GM18508 (cell line): ENCODE results near the gene XKR7.

Experiments
- ATAC-seq: cut with Tn5 transposase; IDR thresholded peaks from one replicate; pipeline ENCODE4 v1.9.1; 2021; ENCODE audit warnings: moderate number of reproducible peaks; ENCODE audit not compliant: insufficient read depth, unreplicated experiment

XKR7 gene

DNA sequence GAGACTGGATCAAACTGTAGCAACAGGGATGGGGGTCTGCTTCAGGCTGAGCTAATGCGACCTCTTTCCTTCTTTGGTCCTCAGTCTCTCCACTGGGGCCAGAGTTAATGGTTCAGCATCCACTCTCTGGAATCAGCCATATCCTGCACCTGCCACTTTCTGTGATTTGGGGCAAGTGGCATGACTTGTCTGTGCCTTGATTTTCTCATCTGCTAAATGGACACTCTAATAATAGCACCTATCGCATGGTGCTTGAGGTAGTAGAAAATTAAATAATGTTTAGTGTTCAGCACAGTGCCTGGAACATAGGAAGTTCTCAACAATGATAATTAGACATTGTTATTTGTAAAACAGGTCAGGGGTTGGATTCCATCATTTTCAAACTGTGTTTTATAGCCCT lies 6.3 kb downstream of the XKR7 start:
- ATAC-seq = no peak

DNA sequence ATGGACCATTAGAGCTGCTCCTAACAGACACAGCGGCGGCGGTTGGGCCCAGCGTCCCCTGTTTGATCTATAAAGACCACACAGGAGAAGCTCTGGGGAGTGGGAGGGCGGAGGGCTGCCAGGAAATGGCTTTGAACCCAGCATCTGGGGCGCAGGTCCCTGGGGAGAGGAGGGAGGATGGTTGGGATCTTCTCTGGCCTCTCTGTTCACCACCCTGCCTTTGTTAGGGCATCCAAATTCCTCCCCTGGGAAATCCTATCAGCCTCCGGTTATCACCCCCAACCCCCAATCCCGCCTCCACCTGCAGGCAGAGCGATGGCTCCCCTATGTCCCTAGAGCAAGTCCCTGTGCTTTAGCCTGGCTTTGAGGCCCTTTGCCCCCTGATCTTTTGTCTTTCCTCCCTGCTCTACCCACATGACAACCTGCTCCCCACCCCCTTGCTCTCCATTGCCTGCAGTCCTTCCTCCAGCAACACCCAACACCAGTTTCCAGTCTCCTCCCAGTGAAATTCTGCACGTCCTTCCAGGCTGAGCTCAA lies 7.1 kb downstream of the XKR7 start:
- no peak for ATAC-seq

DNA sequence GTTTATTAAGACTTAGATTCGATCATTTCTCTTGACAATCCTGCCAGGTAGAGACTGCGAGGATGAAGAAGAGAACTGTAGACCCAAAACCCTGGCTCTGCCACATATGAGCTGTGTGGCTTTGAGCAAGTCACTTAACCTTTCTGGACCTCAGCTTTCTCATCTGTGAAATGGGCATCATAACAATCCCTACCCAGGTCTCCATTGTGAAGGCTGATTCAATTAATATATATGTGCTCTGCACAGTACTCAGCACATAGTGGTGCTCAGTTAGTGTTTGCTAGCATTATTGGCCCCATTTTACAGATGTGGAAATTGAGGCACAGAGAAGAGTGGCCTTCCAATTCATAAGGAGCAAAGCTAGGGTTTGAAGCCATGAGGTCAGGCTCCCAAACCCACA lies 7.9 kb downstream of the XKR7 start:
- ATAC-seq = no peak

DNA sequence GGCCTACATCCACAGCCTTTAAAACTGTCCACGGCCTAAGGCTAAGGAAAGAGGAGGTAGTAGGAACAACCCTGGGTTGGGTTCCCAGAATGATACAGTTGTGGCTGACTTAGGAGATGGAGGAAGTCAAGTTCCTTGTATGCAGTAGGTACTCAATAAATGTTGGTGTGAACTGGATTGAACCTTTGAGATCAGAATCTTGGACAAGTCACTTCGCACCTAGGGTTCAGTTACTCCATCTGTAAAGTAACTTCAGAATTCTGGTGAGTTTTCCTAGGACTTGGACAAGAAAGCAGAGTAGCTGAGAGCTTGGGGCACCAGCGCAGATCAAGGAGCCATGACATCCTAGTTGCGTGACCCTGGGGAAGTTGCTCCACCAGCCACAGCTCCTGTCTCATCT lies 9.1 kb downstream of the XKR7 start:
- ATAC-seq = no peak

DNA sequence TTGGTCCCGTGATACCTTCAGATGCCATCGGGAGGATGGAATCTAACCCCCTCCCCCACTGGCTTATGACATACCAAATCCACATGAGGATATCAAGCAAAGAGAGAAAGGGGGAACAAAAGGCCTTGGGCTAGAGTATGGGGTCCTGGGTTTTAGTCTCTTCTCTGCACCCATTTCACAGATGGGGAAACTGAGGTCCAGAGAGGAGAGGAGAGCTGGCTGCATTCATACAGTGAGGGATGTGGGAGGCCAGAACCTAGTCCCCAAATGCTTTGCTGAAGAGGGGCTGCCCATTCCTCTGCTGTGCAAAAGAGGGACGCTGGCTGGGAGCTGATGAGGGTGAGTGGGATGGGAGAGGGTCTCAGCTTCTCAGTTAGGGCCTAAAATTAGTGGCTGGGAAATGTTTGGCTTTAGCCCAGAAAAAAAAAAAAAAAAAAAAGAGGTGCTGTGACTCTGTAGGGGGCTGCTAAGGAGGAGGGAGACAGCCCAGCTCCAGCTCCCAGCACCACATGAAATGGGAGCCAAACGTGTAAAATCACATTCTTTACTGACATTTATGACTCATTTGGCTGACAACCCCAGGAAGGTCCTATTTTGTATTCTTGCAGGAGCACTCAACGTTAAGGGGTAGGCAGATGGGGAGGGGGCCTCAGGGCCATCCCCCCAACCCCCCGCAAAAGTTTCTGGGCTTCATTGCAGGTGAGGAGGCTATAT lies 11.9 kb downstream of the XKR7 start:
- no peak for ATAC-seq

DNA sequence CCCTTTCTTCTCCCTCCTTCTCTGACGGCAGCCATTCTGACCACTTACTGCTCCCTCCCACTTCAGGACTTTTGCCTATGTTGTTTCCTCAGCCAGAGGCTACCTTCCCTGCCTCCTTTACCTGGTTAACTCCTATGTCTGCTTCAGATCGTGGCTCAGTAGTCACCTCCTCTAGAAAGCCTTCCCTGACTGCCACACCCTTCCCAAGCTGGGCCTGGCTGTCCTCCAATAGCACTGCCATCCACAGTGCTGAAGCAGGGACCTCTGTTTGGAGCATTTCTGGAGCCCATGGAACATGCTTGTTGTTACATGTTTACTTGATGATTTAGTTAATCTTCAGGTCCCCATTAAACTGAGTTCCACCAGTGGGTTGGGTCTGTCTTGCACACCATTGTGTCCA lies 13.8 kb downstream of the XKR7 start:
- ATAC-seq = no peak

DNA sequence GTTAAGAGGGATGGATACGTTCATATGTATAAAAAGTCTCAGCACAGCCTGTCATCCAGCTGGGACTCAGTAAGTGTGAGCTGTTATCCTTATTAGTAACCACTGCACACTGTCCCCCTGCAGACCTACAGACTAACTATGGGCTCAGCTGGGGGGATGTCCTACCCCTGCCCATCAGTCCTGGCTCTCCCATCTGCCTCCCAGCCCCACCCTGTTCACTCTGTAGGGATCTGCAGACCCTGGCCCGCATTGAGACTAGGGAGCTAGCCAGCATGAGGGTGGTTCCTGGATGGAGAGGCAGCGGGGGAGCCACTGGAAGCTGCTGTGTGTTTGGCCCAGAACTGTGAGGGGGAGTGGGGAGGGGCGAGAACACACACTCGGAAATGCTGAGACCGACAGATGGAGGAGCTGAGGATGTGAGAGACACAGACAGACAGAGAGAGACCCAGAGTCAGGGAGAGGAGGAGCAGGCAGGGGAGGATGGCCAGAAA lies 17.1 kb downstream of the XKR7 start:
- no peak for ATAC-seq

DNA sequence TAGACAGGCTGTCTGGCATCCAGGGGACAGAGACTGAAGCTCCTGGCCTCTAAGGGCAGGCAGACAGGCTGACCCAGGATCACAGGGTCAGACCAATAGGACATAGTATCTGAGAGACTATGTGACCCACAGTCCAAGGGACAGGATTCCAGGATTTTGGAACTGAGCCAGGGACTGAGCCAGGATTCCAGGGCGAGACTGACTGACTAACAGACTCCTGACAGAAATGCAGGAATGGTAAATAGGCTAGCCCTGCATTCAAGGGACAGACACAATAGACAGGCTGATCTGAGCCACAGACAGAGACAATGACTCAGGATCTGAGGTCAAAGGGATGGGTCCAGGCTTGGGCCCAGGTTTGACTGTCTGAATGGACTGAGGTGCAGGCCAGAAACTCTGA lies 19.8 kb downstream of the XKR7 start:
- ATAC-seq = no peak

DNA sequence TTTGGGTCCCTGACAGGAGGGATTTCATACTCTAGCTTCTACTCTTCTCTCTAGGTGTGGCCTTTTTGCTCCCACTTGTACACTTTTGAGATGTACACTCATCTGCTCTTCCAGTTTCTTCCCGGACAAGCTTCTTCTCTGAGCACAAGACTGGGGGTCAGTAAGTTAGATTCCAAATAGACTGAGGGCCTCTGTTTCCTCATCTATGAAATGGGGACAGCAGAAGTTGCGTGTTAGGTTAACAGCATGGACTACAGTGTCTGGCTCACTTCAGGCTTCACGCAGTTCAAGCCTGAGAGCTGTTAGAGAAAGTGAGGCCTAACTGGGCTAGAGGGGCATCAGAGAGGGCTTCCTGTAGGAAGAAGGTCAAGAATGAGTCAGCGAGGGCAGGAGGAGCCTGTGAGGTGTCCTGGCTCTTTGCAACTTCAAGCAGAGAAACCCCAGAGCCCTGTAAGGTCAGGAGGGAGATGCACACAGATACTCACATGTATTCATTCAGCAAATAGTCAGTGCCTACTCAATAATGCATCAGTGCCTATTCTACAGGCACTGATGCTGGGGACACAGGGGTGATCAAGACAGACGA lies 20.6 kb downstream of the XKR7 start:
- ATAC-seq = no peak

DNA sequence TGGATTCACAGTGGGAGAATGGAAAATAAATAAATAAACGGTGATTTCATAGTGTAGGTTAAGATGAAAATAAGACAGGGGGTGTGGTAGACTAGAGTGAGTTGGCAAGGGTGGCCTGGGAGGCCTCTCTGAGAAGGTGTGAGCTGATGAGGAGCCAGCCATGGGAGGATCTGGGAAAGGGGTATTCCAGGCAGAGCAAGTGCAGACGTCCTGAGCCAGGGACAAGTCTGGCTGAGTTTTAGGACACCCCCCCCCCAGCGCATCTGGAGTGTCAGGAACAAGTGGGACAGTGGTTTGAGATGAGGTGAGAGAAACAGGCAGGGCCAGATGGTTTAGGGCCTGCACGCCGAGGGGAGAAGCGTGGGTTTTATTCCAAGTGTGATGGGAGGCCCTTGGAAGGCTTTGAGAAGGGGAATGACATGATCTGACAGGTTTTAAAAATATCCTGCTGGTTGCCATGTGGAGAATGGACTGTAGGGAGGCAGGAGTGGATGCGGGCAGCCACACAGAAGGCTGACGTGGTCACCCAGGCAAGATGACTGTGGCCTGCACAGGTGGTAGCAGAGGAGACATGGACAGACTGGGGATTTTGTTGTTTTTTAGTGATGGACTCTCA lies 21.2 kb downstream of the XKR7 start:
- no peak for ATAC-seq

DNA sequence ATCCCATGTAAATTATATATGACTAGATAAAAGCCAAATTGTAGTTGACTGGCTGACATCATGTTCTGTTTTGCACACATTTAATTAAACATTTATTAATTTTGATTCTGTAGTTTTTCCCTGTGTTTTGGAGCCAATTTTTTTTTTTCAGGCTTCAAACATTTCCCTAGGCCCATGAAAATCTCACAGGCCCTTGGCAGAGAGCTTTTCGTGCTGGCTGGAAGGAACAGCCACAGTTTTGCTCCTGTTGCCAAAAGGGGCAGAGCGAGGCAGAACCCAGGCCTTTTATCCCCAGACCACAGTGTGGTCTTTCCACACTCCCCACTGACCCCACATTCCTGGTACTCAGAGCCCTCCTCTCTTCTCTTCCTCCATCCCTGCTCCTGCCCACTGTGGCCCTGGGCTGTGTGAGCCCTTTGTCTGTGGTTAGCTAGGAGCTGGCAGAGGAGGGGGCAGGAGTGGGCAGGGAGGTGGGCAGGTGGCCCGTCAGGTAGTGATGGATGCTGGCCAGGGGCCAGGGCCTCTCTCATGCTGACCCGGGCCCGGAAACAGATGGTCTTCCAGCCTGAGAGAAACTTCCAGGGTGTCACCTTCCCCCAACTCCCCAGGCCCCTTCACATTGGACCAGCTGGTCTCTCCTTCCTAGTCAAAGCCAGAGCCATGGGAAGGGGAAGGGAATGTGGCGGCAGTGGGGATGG lies 22.8 kb downstream of the XKR7 start:
- no peak for ATAC-seq

DNA sequence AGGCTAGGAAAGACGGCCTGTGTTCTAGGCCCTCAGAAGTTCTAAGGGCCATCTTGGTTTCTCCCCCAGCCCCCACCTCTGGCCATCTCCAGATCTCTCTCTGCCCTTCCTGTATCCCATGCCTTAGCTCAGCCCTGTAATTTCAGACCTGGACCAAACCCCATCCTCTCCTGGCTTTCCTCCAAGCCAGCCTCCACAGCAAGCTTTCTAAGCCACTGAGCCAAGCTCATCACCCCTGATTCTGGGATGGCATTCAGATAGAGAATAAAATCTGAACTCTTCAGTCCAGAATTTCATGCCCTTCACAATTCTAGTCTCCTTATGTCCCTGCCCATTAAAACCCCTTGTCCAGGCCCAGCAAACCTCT lies 23.4 kb downstream of the XKR7 start:
- no peak for ATAC-seq

DNA sequence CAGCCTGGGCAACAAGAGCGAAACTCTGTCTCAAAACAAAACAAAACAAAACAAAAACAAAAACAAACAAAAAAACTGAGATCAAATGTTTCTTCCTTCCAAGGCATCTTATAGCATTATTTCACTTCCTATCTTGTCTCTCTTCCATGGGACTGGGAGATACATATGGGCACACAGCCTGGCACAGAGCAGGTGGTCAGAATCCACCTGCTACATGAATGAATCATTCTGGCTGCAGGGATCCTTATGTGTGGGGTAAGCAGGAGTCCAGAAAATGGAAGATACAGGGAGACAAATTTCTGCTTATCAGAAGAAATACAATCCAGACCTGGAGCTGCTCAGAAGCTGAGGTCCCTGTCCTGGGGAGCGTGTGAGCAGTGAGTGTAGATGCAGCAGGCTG lies 24.1 kb downstream of the XKR7 start:
- ATAC-seq = no peak

DNA sequence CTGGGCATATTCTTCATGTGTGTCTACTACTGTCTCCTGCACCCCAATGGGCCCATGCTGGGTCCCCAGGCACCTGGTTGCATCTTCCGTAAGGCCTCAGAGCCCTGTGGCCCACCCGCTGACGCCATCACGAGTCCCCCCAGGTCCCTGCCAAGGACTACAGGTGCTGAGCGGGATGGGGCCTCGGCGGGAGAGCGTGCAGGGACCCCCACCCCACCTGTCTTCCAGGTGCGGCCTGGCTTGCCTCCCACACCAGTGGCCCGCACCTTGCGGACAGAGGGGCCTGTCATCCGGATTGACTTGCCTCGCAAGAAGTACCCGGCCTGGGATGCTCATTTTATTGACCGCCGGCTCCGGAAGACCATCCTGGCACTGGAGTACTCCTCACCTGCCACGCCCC lies 29.0 kb downstream of the XKR7 start:
- ATAC-seq = no peak

DNA sequence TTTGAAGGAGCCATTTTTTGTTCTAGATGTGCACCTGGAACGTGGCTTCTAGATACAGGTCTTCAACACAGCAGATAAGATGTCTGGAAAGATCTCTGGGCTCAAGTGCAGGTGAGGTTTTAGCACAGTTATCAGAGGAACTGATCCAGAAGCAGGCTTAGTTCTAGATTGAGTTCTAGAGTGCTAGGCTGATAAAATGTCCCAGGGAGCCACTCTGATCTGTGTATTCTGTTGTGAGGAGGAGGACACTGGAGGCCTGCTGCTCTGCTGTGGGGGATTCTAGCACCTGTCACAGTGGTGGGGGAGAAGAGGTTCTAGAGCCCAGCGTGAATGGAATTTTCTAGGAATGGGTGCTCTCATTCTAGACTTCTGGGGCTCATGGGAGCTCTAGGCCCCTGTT lies 30.3 kb downstream of the XKR7 start:
- no peak for ATAC-seq

DNA sequence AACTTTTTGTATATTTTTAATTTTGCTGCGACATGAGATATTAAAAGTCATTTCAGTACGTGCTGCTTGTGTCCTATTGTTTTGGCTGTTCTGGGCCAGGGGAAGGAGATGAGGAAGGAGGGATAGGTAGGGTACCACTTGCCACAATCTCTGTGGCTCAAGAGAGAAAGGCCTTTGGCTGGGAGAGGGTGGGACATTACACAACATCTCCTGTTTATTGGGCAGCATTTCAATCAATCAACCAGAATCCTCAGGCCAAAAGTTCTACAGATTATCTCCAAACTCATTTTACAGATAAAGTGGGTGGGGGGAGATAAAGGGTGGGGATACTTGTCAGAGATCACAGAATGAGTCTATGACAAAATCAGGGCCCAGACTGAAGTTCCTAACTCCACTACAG lies 35.4 kb downstream of the XKR7 start:
- ATAC-seq = no peak

DNA sequence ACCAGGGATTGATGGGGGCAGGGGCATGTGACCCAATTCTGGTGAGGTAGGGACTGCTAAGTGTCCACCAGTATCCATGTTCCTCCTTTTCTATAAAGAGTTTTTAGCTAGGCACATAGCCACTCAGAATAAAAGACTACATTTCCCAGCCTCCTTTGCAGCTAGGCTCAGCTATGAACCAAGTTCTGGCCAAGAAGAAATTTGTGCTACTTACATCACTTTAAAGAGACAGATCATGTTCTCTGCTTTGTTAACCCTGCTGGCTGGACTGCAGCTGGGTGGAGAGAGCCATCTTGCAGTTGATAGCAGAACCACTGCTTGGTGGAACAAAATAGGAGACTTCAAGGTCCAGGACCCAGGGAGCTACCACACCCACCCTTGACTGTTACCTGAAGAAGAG lies 37.0 kb downstream of the XKR7 start:
- no peak for ATAC-seq

DNA sequence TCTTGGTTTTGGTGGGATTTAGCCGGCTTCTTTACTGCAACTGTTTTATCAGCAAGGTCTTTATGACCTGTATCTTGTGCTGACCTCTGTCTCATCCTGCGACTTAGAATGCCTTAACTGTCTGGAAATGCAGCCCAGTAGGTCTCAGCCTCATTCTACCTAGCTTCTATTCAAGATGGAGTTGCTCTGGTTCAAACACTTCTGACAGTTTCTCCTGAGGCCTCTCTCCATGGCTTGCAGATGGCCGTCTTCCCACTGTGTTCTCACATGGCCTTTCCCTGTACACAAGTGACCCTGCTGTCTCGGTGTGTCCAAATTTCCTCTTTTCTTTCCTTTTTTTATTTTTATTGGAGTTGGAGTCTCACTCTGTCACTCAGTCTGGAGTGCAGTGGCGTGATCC lies 38.1 kb downstream of the XKR7 start:
- ATAC-seq = no peak

DNA sequence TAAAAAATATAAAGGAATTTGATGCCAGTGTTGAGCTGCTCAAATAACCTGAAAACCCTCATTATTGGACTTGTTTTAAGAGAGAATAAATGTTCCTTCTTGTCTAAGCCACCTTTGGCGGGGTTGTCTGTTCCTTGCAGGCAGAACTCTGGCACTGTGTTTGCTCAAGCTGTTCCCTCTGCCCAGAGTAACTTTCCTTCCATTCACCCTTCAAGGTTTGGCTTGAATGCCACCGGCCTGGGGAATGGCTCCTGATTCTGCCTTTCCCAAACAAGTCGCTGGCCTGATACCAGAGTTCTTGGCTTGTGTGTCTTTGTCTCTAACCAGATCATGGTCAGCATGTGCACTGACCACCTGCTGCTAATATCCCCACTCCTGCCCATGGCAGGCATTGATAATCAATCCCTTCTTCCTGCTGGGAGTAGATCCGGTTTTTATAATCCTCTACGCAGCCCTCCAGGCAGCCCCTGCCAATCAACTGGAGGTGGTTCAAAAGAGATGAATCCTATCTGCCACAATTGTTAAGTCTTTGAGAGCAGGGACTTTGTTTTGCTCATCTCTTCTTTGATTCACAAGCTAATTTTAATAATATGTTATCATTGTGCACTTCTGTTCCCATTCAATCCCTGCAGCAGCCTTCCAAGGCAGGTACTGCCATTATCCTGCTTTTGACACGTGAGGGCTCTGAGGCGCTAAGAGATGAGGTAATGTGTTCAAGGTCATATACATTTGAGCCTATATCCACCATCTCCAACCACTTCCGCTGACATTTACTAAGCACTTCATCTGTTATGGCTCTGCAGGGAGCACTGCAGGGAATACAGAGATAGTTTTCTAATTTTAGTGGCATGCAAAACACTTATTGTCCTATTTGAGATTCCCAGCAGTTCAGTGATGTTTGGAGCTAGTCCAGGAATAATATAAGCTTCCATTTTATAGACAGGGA lies 39.2 kb downstream of the XKR7 start:
- ATAC-seq = no peak
